HepG2 (cell line): Measurements from ENCODE around the gene OTP. TPM values are rescaled to one million over a fixed set of nuclear protein-coding genes. Genes with fewer than 3 reads are reported as not detected.

Experiments used
- ATAC-seq: fragments of 200-7000 bp; cut with Tn5 transposase; 3 replicates; pipeline ENCODE4 v1.9.1; 2020; ENCODE audit warnings: mild to moderate bottlenecking, moderate library complexity
- BruUV-seq: library from RNA; stranded (reverse); fragments of 400-500 nt; replicated peaks from 2 replicates; lab custom pipeline; 2021; lab: Mats Ljungman, UMichigan
- CTCF ChIA-PET: fragments of 300-600 bp; formaldehyde crosslinking; extraction: SDS; loops from one replicate; lab custom pipeline; 2021; ENCODE audit warnings: low total read pairs, inconsistent platforms, low intra/inter-chr PET ratio; lab: Yijun Ruan, JAX
- POLR2A ChIA-PET: fragments of 350-600 bp; sonication (Branson Sonifier 250); formaldehyde crosslinking; loops from one replicate; lab custom pipeline; 2020; ENCODE audit warnings: antibody characterized with exemption, inconsistent platforms; lab: Yijun Ruan, JAX
- DNase-seq: peaks from one replicate; pipeline ENCODE4 v3.0.0-alpha.2; 2015; ENCODE audit warnings: low spot score
- FAIRE-seq: peaks from 3 replicates; lab custom pipeline; 2011; peaks lifted over from hg19 to GRCh38; lab: Jason Lieb, UNC
- H2AFZ ChIP-seq: one replicate; pipeline ENCODE4 v1.6.1; 2011; ENCODE audit warnings: low read length, inconsistent platforms
- H3K27ac ChIP-seq: fragments of 300-600 bp; 3 replicates; pipeline ENCODE4 v1.8.0; 2011; ENCODE audit warnings: mixed run types, mild to moderate bottlenecking, mixed read lengths, low read length, inconsistent platforms; ENCODE audit not compliant: insufficient read depth; ENCODE audit errors: extremely low read length
- H3K27me3 ChIP-seq, 2 experiments: fragments of 200-600 bp in 1 of 2; 2 replicates in 1 of 2; 3 replicates in 1 of 2; pipeline versions ENCODE4 v1.6.0 to v1.8.0; 2011; ENCODE audit warnings: low read length in 2 of 2, mild to moderate bottlenecking in 2 of 2, moderate library complexity in 2 of 2, inconsistent platforms in 1 of 2; ENCODE audit not compliant: insufficient read depth in 2 of 2, control insufficient read depth in 1 of 2
- H3K36me3 ChIP-seq, 2 experiments: fragments of 200-600 bp in 1 of 2; replicated peaks in 1 of 2; 2 replicates in 1 of 2; 3 replicates in 1 of 2; pipeline versions ENCODE4 v1.5.1 to v1.8.0; 2011; ENCODE audit warnings: low read length in 2 of 2, inconsistent platforms in 1 of 2; ENCODE audit not compliant: insufficient read depth in 2 of 2, control insufficient read depth in 1 of 2
- H3K4me1 ChIP-seq: 2 replicates; pipeline ENCODE4 v1.5.1; 2012; ENCODE audit warnings: low read length, inconsistent platforms; ENCODE audit not compliant: insufficient read depth
- H3K4me2 ChIP-seq: 2 replicates; pipeline ENCODE4 v1.6.0; 2011; ENCODE audit warnings: low read depth, low read length, inconsistent platforms
- H3K4me3 ChIP-seq, 3 experiments: fragments of 200-600 bp in 1 of 3; sonication (generic), shearing (Covaris generic) in 1 of 3; replicated peaks in 1 of 3; 2 replicates each; pipeline ENCODE4 v1.5.1; 2011 to 2016; ENCODE audit warnings: low read length in 3 of 3, inconsistent platforms in 2 of 3, low read depth in 2 of 3, mild to moderate bottlenecking in 2 of 3, control low read depth in 1 of 3, mixed read lengths in 1 of 3; ENCODE audit not compliant: insufficient read depth in 1 of 3
- H3K79me2 ChIP-seq: one replicate; pipeline ENCODE4 v1.6.1; 2011; ENCODE audit warnings: low read length, inconsistent platforms; ENCODE audit not compliant: insufficient read depth
- H3K9ac ChIP-seq: 2 replicates; pipeline ENCODE4 v1.6.0; 2011; ENCODE audit warnings: mild to moderate bottlenecking, low read depth, low read length, inconsistent platforms; ENCODE audit not compliant: insufficient read depth
- H3K9me3 ChIP-seq: 2 replicates; pipeline ENCODE4 v1.5.1; 2012; ENCODE audit warnings: mild to moderate bottlenecking, low read length
- H4K20me1 ChIP-seq: 2 replicates; pipeline ENCODE4 v1.6.0; 2011; ENCODE audit warnings: inconsistent platforms, mild to moderate bottlenecking, low read length, moderate library complexity; ENCODE audit not compliant: insufficient read depth
- CTCF ChIP-seq: sonication (generic); formaldehyde crosslinking; IDR thresholded peaks from 2 replicates; pipeline ENCODE4 v1.5.0; 2020; ENCODE audit warnings: mild to moderate bottlenecking, missing genetic modification reagents, moderate library complexity
- EZH2 ChIP-seq: conservative IDR thresholded peaks from 2 replicates; pipeline ENCODE4 v1.6.1; 2012; ENCODE audit warnings: mild to moderate bottlenecking, low read depth, low read length, moderate library complexity
- FOXO1 ChIP-seq: sonication (generic); formaldehyde crosslinking; IDR thresholded peaks from 2 replicates; pipeline ENCODE4 v1.4.0; 2020; ENCODE audit warnings: missing genetic modification reagents
- JUND ChIP-seq: sonication (generic); formaldehyde crosslinking; IDR thresholded peaks from 2 replicates; pipeline ENCODE4 v1.8.0; 2022; ENCODE audit warnings: mild to moderate bottlenecking, missing genetic modification reagents
- KLF12 ChIP-seq: sonication (generic); formaldehyde crosslinking; IDR thresholded peaks from 2 replicates; pipeline ENCODE4 v1.4.0; 2020; ENCODE audit warnings: missing genetic modification reagents, borderline replicate concordance
- PCBP2 ChIP-seq: fragments of 200-400 bp; formaldehyde crosslinking; optimal IDR thresholded peaks from 2 replicates; pipeline ENCODE3; 2018; ENCODE audit warnings: low read length, low read depth; ENCODE audit not compliant: poor library complexity, severe bottlenecking
- SRSF9 ChIP-seq: fragments of 200-400 bp; formaldehyde crosslinking; IDR thresholded peaks from 2 replicates; pipeline ENCODE4 v1.6.1; 2018; ENCODE audit warnings: borderline replicate concordance, mild to moderate bottlenecking, low read depth, low read length; ENCODE audit not compliant: insufficient read depth, poor library complexity, severe bottlenecking
- TIGD3 ChIP-seq: sonication (generic); formaldehyde crosslinking; IDR thresholded peaks from 2 replicates; pipeline ENCODE4 v1.5.1; 2020; ENCODE audit warnings: mild to moderate bottlenecking, missing genetic modification reagents, borderline replicate concordance
- UBTF ChIP-seq: sonication (generic); formaldehyde crosslinking; IDR thresholded peaks from 2 replicates; pipeline ENCODE4 v1.4.0; 2020; ENCODE audit warnings: mild to moderate bottlenecking, missing genetic modification reagents
- WGBS: methylation state at CpG from one replicate; pipeline ENCODE4 v1.1.6; 2017; ENCODE audit warnings: low lambda C conversion rate; 5-methylcytosine and 5-hydroxymethylcytosine counted together
- in situ Hi-C: cut with HindIII; loops from 2 replicates; pipeline ENCODE4 v1.10.0; 2017; ENCODE audit warnings: low pct_unique_long_range_greater_than_20kb; ENCODE audit not compliant: extremely low pct_ligation_motif_present
- intact Hi-C: fragments of 100-400 bp; cut with micrococcal nuclease; formaldehyde crosslinking; loops from one replicate; pipeline ENCODE4 v1.10.0; 2022; ENCODE audit not compliant: unreplicated experiment
- polyA plus RNA-seq, 8 experiments: library from polyadenylated mRNA; depleted of rRNA in 3 of 8; stranded (reverse) in 7 of 8; unstranded in 1 of 8; fragments of >200 nt; fragmentation: Illumina TruSeq in 4 of 8; extraction: Trizol in 4 of 8; gene quantifications; 2 replicates each; pipeline versions ENCODE4 v1.2.1 to v1.2.3, GENCODE V29; 2011 to 2016; ENCODE audit warnings: low read depth in 4 of 8, missing spikeins in 1 of 8, mixed read lengths in 1 of 8; ENCODE audit not compliant: insufficient read depth in 1 of 8
- total RNA-seq, 5 experiments: library from RNA; depleted of rRNA; stranded (reverse); fragments of >200 nt; fragmentation: Illumina TruSeq; extraction: Trizol; gene quantifications; 2 replicates each; pipeline ENCODE4 v1.2.3, GENCODE V29; 2016; ENCODE audit warnings: low read depth in 1 of 5
- TF ChIP-seq, protein P1 (sequence below): sonication (generic); formaldehyde crosslinking; IDR thresholded peaks from 2 replicates; pipeline ENCODE4 v1.4.0; 2020; ENCODE audit warnings: mild to moderate bottlenecking, missing genetic modification reagents

OTP gene
- total and polyA plus RNA-seq, 2 of the 13 experiments (the other 11 are each of a cell fraction or from before 2014, with no cell fraction given): not detected

DNA sequence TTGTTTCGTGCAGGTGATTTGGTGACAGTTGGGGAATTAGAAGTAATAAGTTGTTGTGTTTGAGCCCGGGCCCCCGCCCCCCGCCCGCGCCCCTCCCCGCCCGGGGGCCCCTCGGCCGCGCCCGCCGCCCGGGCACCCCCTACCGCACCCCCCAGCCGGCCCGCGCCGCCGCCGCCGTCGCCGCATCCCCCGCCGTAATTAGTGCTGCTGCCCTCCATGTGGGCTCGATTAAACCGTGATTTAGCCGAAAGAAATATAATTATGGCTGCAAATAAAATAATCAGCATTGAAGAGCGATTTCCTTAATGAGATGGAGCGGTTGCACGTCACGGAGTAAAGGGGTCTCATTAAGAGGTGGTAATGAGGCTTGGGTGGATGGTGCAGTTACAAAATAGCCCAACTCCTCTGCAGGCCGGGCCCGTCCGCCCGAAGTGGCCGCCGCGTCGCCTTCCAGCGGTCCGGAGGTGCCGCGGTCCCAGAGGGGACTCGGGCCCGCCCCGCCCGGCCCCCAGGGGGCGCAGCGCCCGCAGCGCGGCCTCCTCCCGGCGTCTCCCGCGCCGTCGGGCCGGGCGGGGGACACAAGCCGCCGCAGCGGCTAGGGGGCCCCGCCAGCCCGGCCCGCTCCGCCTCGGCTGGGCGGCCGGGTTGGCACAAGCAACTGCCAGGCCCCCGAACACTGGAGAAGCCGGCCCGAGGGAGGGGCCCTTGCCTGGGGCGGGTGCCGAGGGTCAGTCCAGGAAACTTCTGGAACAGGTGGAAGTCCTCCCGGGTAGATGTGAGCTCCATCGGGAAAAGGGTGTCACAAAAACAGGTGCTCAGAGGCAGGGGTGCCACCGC, 6.9 kb upstream of the OTP start (continued):
- TF ChIP-seq UBTF: peak; percentile 44; the same call in 1 of the 2 replicates
- 0 out of 2 replicates have a peak, but pooled peaks have one; percentile 55 for TF ChIP-seq EZH2
- TF ChIP-seq CTCF (CRISPR knock-in tag): peak; percentile 54; the same call in 1 of the 2 replicates
- TF ChIP-seq FOXO1 (CRISPR knock-in tag): 0 out of 2 replicates have a peak, but pooled peaks have one; percentile 8

DNA sequence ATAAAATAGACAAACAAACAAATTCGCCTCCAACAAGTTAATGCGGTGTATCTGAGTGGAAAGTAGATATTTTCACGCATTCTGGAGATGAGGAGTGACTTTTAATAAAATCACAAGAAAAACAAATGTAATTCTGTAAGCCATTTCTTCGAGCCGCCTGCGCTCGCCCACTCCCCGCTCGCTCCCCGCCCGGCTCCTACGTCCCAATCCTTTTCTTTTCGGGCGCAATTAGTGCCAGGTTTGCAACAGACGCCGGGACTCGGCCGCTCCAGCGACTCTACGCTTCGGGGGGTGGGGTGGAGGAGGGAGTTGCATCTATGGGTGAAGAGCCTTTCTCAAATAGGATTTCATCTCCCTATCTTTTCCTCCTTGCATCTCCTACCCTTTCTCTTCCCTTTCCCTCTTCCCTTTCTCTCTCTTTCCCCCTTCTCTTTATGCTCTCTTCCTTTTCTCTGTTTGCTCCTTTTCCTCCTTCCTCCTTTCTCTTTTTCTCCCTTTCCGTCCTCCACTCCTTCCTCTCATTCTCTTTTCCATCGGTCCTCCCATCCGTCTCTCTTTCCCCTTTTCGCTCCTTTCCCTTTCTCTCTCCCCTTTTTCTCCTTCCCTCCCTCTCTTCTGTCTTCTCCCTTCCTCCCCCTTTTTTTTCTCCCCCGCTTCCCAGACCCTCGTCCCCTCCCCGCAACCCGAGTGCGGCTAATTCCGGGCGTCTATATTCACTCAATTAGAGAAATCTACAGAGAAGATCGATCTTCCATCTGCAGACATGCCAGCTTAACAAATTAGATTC, 6.1 kb upstream of the OTP start:
- peak overlapping the region; percentile 93 for H3K4me2 ChIP-seq
- no peaks in the 10 kb centered on the region for H4K20me1 ChIP-seq
- H2AFZ ChIP-seq: no peak overlapping the region
- ATAC-seq (no peak), DNase-seq (no peak), FAIRE-seq (no peak)
- no TSS peak for BruUV-seq
- no peak overlapping the region for H3K4me3 ChIP-seq
- H3K27me3 ChIP-seq: peaks cover 7 to 59% of the 10 kb centered on the region in 2 experiments
- no peaks in the 10 kb centered on the region for H3K4me1 ChIP-seq
- intact Hi-C loops: loop anchor here (1.0 kb wide), 1 partner anchor 364 kb away; no protein-coding TSS in a partner anchor
- H3K9me3 ChIP-seq: no peaks in the 10 kb centered on the region
- in situ Hi-C loops: loop anchor here (10.0 kb wide), 1 partner anchor 340 kb away; no protein-coding TSS in a partner anchor
- WGBS: 48% methylated on average over 33 of the region's 33 CpGs
- POLR2A ChIA-PET: no interaction called here
- H3K36me3 ChIP-seq: no peaks in the 10 kb centered on the region
- CTCF ChIA-PET: interaction anchor here (2.1 kb wide), 1 partner anchor 364 kb away, joined by 9 read pairs; no protein-coding TSS in a partner anchor
- H3K79me2 ChIP-seq: no peaks in the 10 kb centered on the region
- no peak overlapping the region for H3K9ac ChIP-seq
- no peak overlapping the region for H3K27ac ChIP-seq
- TF ChIP-seq SRSF9: no peak
- TF ChIP-seq JUND: no peak
- TF ChIP-seq, protein P1, sequence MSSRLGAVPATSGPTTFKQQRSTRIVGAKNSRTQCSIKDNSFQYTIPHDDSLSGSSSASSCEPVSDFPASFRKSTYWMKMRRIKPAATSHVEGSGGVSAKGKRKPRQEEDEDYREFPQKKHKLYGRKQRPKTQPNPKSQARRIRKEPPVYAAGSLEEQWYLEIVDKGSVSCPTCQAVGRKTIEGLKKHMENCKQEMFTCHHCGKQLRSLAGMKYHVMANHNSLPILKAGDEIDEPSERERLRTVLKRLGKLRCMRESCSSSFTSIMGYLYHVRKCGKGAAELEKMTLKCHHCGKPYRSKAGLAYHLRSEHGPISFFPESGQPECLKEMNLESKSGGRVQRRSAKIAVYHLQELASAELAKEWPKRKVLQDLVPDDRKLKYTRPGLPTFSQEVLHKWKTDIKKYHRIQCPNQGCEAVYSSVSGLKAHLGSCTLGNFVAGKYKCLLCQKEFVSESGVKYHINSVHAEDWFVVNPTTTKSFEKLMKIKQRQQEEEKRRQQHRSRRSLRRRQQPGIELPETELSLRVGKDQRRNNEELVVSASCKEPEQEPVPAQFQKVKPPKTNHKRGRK: peak; percentile 86; the same call in 1 of the 2 replicates
- TF ChIP-seq TIGD3 (CRISPR knock-in tag): no peak
- TF ChIP-seq PCBP2: peak; percentile 86
- no peak for TF ChIP-seq KLF12
